ENCODE data around the gene GNG2. TPM values are rescaled to one million over a fixed set of nuclear protein-coding genes. Genes with fewer than 3 reads are reported as not detected.

Gene GNG2
- total RNA-seq, 1 experiment from 2014 or later: 5.1 TPM

GRCh38 chr14:51989293-51990234 is 129.2 kb downstream of the GNG2 start, which contains the start of gene RTRAF:
Gene RTRAF, plus strand, starts transcription at chr14:51989546. Its CDS starts 94 bp downstream, at chr14:51989640.
- peak; percentile 92 for DNase-seq (ENCODE audit: low read depth)

- DNase-seq (ENCODE audit: low read depth): no peak
These were observed 130.1 kb downstream of the GNG2 start for GRCh38 chr14:51990488-51990887.

- DNase-seq (ENCODE audit: low read depth): no peak
These were observed 133.0 kb downstream of the GNG2 start for GRCh38 chr14:51993285-51993920.

GRCh38 chr14:51996148-51996746 is 135.8 kb downstream of the GNG2 start:
- peak; percentile 18 for DNase-seq (ENCODE audit: low read depth)

- no peak for DNase-seq (ENCODE audit: low read depth)
These were observed 137.9 kb downstream of the GNG2 start for GRCh38 chr14:51998348-51998747.

GRCh38 chr14:51999084-51999483 is 138.7 kb downstream of the GNG2 start:
- no peak for DNase-seq (ENCODE audit: low read depth)

- DNase-seq (ENCODE audit: low read depth): no peak
These were observed 139.7 kb downstream of the GNG2 start for GRCh38 chr14:52000019-52000582.

- DNase-seq (ENCODE audit: low read depth): no peak
These were observed 140.3 kb downstream of the GNG2 start for GRCh38 chr14:52000696-52001095.

- DNase-seq (ENCODE audit: low read depth): no peak
These were observed 142.1 kb downstream of the GNG2 start for GRCh38 chr14:52002542-52002941.

- no peak for DNase-seq (ENCODE audit: low read depth)
These were observed 142.9 kb downstream of the GNG2 start for GRCh38 chr14:52003324-52003723.

- DNase-seq (ENCODE audit: low read depth): no peak
These were observed 145.2 kb downstream of the GNG2 start for GRCh38 chr14:52005625-52006024.

GRCh38 chr14:52006361-52006760 is 145.9 kb downstream of the GNG2 start:
- no peak for DNase-seq (ENCODE audit: low read depth)

GRCh38 chr14:52007211-52007610 is 146.8 kb downstream of the GNG2 start:
- no peak for DNase-seq (ENCODE audit: low read depth)

GRCh38 chr14:52007637-52008036 is 147.2 kb downstream of the GNG2 start:
- DNase-seq (ENCODE audit: low read depth): no peak

GRCh38 chr14:52008136-52008535 is 147.7 kb downstream of the GNG2 start:
- no peak for DNase-seq (ENCODE audit: low read depth)

GRCh38 chr14:52010173-52010693 is 149.8 kb downstream of the GNG2 start:
- no peak for DNase-seq (ENCODE audit: low read depth)

GRCh38 chr14:52011523-52011922 is 151.1 kb downstream of the GNG2 start:
- DNase-seq (ENCODE audit: low read depth): no peak

GRCh38 chr14:52012635-52013034 is 152.2 kb downstream of the GNG2 start:
- DNase-seq (ENCODE audit: low read depth): no peak

- DNase-seq (ENCODE audit: low read depth): no peak
These were observed 153.7 kb downstream of the GNG2 start for GRCh38 chr14:52013984-52014600.

- no peak for DNase-seq (ENCODE audit: low read depth)
These were observed 154.3 kb downstream of the GNG2 start for GRCh38 chr14:52014601-52015267.

All from HT1080 (cell line).